ENCODE results near the gene ODAD4.

Gene ODAD4

GRCh38 chr17:41967921-41968578 lies 37.6 kb downstream of the ODAD4 start:
- no peak for FAIRE-seq

GRCh38 chr17:41968676-41969075 lies 38.3 kb downstream of the ODAD4 start:
- FAIRE-seq (no peak), DNase-seq (ENCODE audit: insufficient read length, low spot score) (no peak)

More at GRCh38 chr17:41967921-41968578, 37.6 kb downstream of the ODAD4 start:
- DNase-seq (ENCODE audit: insufficient read length, low spot score) = no peak

- no peak for DNase-seq (ENCODE audit: insufficient read length, low spot score)
- FAIRE-seq = no peak
Measured at GRCh38 chr17:41970901-41971331, 40.5 kb downstream of the ODAD4 start.

GRCh38 chr17:41971721-41972523 lies 41.5 kb downstream of the ODAD4 start:
- FAIRE-seq = no peak
- DNase-seq (ENCODE audit: insufficient read length, low spot score) = no peak

GRCh38 chr17:41972571-41973407 lies 42.4 kb downstream of the ODAD4 start:
- no peak for FAIRE-seq
- DNase-seq (ENCODE audit: insufficient read length, low spot score) = no peak

- no peak for FAIRE-seq
- no peak for DNase-seq (ENCODE audit: insufficient read length, low spot score)
Measured at GRCh38 chr17:41973408-41973811, 43.0 kb downstream of the ODAD4 start.

GRCh38 chr17:41974031-41974430 lies 43.6 kb downstream of the ODAD4 start:
- no peak for FAIRE-seq
- no peak for DNase-seq (ENCODE audit: insufficient read length, low spot score)

- FAIRE-seq = no peak
- DNase-seq (ENCODE audit: insufficient read length, low spot score) = no peak
Measured at GRCh38 chr17:41974658-41975057, 44.2 kb downstream of the ODAD4 start.

GRCh38 chr17:41975099-41976083 lies 45.0 kb downstream of the ODAD4 start:
- no peak for DNase-seq (ENCODE audit: insufficient read length, low spot score)
- no peak for FAIRE-seq

GRCh38 chr17:41976142-41976768 lies 45.8 kb downstream of the ODAD4 start:
- no peak for FAIRE-seq

GRCh38 chr17:41977991-41978390 lies 47.6 kb downstream of the ODAD4 start:
- no peak for FAIRE-seq
- no peak for DNase-seq (ENCODE audit: insufficient read length, low spot score)

More at GRCh38 chr17:41976142-41976768, 45.8 kb downstream of the ODAD4 start:
- no peak for DNase-seq (ENCODE audit: insufficient read length, low spot score)

- no peak for FAIRE-seq
- DNase-seq (ENCODE audit: insufficient read length, low spot score) = no peak
Measured at GRCh38 chr17:41982026-41982760, 51.8 kb downstream of the ODAD4 start.

GRCh38 chr17:41984454-41984853 lies 54.0 kb downstream of the ODAD4 start:
- DNase-seq (ENCODE audit: insufficient read length, low spot score) (no peak), FAIRE-seq (no peak)

GRCh38 chr17:41985919-41986318 lies 55.5 kb downstream of the ODAD4 start:
- FAIRE-seq = no peak
- no peak for DNase-seq (ENCODE audit: insufficient read length, low spot score)

GRCh38 chr17:41986634-41987033 lies 56.2 kb downstream of the ODAD4 start:
- FAIRE-seq (no peak), DNase-seq (ENCODE audit: insufficient read length, low spot score) (no peak)

- DNase-seq (ENCODE audit: insufficient read length, low spot score) = no peak
- no peak for FAIRE-seq
Measured at GRCh38 chr17:41987642-41988041, 57.2 kb downstream of the ODAD4 start.

GRCh38 chr17:41988418-41988817 lies 58.0 kb downstream of the ODAD4 start:
- DNase-seq (ENCODE audit: insufficient read length, low spot score) (no peak), FAIRE-seq (no peak)

GRCh38 chr17:41989702-41990419 lies 59.4 kb downstream of the ODAD4 start:
- DNase-seq (ENCODE audit: insufficient read length, low spot score) = no peak
- FAIRE-seq = no peak
